NCI-H226 (cell line): Measurements from ENCODE around the gene TSPAN9.

Source experiments
- DNase-seq: peaks from one replicate; pipeline ENCODE4 v3.0.0-alpha.2; 2015

TSPAN9 gene

DNA sequence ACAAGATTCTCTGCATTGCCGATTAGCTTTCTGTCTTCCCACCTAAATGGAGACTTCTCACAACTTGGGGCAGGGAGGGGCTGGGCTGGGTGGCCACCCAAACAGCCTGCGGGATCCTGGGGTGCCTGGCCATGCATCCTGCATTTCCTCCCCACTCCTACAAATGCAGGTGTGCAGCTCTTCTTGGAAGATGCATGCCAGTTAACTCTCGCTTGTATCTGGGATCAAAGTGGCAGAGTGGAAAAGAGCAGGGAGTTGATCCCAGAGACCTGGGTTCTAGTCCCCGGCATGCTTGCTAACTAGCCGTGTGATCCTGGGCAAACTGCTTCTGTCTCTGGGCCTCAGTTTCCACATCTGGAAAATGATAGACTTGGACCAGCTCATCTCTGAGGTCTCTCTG, 136.6 kb downstream of the TSPAN9 start:
- DNase-seq, result no peak

DNA sequence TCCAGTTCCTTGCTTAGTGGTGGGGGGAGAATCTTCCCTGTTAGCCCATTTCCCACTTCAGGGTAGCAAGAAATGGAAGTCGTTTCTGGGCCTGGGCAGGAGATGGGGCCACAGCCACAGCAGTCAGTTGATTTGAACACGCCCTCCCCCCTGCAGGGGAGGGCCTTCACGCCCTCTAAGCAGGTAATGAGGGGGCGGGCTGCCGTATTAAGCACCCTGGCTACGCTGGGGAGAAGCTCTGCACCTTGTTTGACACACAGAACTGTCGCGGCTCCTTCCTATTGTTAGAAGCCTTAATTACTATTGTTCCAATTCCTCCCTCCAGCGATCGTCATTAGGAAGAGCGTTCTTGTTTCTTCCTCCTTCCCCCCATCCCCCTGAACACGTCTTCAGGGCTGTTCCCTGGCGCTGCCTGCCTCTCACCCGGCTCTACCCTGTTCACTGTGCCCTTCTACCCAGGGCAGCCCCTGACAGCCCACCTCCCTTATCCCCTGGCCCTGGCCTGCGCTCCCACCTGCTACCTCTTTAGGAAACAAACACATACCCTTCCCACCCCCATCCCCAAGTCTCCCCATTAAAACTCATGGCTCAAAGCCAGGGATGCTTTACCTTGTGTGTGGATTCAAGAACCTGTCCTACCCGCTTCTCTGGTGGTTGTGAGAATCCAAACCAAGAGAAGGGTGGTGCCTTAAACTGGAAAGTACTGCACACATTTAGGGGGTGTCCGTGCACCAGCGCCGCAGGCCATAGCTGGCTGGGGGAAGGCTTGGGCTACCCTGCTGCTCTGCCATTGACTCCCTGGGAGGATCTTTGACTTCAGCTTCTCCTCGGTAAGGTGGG, 137.6 kb downstream of the TSPAN9 start:
- DNase-seq, result no peak

DNA sequence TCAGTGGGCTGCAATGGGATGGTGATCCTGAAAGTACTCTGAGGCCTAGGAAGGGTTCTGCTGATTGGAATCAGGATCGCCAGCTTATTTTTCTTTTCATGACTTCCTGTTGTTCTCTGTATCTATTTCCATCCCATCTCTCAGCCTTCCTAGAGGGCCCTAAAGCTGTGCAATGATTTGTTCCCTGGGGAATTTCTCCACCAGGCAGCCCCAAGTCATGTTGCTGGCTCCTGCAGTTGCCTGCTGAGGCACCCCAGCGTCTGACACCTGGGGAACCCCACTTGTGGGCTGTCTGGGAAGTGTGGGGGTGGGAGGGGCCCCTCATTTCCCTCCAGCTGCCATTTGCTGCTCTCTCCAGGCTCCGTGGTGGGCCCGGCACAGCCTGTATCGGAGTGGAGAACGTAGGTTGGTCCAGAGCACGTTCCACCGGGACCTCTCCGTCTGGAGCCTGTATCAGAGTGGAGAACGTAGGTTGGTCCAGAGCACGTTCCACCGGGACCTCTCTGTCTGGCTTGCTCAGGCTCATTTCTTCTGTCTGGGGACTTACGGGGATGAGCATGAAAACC, 138.3 kb downstream of the TSPAN9 start:
- DNase-seq, result no peak

DNA sequence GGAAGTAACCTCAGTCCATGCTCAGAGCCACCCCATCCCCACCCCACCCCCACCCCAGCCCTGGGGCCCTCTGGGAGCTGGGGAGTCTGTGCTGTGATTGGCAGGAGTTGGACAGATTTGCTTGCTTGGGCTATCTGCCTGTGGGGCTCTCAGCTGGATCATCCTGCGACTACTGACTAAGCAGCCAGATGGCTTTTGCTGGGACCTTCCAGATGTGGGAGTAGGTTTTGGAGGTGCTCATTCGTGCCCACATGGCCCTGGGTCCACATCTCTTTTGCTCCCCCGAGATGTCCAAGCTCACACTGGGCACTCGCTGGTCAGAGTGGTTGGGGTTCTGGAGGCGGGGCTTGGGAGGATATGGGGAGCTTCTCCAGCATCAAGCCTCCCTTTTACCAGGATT, 138.9 kb downstream of the TSPAN9 start:
- no peak for DNase-seq

DNA sequence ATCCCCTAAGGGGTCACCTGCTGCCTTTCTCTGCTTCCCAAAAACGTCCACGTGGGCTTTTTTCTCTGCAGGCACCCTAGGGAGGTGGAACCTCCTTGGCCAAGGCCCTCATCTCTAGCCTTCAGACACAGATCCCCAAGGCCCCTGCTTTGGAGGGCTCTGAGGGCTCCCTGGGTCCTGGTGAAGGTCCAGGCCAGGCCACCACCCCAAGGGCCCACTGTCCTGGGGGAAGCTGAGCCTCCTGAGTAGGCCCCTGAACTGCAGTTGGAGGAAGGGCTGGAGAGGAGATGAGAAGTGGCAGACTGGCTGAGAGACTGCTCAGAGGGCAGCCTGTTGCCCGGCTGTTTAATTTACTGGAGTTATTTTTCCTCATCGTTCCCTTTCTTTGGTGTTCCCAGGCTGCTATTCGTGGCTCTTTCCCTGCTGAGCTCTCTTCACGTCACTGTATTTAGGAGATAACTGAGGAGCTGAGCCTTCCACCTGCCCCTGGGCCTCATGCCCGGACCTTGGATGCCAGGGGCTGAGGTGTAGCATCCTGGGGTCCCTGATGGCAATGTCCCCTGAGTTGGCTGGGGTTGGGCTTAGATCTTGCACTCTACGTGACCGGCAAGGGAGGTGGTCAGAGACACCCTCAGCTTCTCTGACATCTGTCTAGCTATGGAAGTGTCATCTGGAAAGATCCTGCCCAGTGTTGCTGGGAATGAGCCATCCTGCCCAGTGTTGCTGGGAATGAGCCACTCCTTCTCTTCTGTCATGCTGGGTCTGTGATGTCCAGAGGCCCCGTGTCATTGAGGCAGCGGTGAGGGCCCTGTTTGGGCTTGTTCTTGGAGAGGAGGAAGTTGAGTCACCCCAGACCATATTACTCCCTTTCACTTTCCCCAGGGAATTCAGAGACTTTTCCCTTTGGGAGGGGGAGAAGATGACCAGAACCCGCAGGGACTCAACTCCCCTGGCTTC, 139.8 kb downstream of the TSPAN9 start:
- peak; percentile 57 for DNase-seq

DNA sequence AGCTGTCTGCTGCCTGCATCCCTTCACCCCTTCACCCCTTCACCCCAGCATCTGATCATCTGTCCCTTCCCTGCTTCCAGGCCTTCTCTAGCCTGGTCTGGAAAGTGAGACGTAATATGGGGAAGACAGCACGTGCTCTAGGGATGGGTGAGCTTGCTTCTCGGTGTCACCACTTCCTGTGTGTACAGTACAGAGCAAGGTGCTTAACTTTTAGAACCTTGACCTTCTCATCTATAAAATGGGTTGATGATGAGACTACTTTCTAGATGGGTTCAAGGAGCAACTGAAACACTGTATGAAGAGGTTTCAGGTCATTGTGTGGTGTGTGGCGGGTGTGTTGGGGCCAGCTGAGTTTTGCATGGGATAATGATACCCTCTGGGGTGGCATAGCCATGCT, 140.5 kb downstream of the TSPAN9 start:
- DNase-seq, result no peak

DNA sequence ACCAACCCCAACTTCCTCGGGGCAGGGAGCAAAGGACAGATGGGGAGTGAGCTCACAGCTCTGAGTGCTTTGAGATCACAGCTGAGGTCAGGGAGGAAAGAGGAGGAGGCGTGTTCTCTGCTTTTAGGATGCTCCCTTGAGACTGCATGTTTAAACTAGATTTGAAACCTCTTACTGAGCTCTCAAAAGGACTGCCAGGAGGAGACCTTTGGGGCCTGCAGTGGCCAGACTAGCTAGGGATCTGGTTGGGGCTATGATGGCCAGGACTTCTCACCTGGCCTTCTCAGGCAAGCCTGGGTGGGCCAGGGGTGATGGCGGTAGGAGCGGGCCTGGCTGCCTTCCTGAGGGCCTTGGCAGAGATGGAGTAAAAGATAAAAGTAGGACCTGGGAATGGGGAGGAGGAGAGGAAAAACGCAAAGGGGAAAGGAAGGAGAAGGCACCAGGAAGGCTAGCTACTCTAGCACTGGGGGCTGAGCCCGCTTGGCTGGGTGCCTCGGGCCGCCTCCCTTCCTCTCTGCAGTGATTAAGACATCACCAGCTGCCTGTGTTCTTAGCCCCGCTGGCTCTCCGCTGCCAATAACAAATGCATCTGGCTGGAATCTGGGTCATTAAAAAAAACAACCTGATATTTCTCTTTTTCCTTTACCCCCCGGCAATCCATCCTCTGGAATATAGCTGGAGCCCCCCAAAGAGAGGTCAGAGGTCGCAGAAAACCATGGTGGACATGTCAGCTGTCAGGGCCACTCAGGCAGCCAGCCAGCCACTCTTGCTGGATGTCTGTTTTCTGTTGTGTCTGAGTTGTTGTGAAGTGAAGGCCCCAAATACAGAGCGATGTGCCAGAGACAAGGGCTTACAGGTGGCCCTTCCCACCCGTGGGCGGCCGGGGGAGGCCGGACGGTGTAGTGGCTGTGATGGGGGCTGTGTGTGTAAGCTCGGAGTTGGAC, 141.3 kb downstream of the TSPAN9 start:
- peak; percentile 72 for DNase-seq

DNA sequence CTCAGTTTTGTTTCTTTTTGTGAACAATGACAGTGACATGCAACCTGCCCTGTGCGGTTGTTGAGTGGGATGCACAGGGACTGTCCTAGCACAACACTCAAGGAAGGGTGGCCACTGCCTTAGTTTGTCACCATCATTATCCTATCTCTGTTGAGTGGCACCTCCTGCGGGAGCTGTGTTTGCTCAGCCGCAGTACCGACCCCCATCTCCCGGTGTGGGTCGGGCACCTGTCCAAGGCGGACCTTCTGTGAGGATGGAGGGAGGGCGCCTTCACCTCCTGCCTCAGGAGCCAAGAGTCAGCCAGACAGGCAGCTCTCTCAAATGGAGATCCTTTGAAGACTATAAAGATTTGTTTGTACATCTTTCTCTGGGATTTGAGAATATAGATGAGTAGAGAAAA, 142.1 kb downstream of the TSPAN9 start:
- DNase-seq, result no peak

DNA sequence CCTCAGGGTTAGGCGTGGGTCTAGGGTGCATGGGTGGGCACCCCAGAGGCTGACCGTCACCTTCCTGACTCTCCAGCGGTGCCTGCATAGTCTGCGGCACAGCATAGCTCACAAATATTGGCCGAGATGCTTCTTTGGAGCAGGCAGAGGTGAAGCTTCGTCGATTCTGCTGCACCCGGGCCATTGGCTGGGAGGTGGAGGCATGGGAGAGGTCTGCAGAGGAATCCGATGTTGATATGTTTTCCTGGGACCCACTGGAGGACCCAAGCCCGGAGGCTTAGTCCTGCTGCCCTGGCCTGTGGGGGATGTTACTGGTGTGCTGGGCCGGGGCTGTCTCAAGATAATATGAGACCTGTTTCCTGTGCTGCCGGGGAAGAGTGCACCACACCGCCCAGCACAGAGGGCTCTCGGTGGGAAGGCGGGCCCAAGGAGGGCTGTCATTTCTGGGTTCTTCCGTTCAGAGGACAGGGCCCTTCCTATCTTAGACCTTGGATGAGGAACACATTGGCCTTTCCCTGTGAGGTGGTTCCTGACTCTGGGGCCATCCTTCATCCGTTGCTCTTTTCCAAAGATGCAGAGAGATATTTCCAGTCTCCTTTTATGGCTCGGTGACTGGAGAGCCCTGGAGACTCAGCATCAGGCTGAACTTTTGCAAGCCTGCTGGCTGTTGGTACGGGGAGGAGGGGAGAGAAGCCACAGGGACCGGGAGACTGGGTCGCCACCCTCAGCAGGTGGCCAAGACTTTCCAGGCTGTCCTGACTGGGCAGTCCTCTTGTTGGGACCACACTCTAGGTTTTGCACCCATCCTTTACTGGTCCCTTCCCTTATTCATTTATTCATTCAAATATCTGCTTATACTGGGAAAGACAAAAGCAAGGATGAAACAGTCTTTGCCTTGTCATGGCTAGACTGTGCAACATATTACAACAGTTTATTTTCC, 143.5 kb downstream of the TSPAN9 start:
- no peak for DNase-seq

DNA sequence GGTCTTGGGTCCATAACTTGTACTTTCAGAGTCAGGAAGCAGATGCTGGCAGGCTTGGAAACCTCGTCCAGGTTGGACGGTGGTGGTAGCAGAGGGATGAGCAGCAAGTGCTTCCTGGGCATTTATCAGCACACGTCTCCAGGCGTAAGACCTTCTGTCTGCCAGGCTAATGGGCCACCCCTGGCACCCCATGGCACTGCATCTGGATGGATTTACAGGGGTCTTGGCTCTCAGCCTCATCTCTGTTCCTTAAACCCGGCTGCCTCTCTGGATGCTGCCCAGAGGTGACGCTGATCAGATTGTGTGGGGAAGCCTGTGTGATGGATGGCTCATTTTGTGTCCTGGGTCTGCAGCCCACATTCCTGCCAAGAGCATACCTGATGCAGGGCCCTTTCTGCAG, 145.1 kb downstream of the TSPAN9 start:
- DNase-seq, result no peak

DNA sequence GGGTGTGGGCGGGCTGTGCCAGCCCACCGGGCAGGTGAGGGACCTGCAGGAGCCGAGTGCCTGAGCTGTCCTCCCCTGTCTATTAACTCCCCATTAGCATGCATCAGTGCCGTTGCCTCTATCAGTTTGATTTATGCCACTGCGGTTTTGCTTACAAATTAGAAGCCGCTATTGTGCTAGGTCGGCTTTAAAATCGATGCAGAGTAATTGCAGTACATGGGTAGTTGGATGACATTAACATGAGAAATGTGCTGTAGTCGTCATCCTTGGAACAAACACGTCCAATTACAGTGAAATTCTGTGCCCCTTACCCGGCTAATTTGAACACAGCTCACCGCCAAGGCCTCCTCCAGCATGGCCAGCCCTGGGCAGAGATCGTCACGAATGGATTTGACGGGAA, 145.8 kb downstream of the TSPAN9 start:
- no peak for DNase-seq

DNA sequence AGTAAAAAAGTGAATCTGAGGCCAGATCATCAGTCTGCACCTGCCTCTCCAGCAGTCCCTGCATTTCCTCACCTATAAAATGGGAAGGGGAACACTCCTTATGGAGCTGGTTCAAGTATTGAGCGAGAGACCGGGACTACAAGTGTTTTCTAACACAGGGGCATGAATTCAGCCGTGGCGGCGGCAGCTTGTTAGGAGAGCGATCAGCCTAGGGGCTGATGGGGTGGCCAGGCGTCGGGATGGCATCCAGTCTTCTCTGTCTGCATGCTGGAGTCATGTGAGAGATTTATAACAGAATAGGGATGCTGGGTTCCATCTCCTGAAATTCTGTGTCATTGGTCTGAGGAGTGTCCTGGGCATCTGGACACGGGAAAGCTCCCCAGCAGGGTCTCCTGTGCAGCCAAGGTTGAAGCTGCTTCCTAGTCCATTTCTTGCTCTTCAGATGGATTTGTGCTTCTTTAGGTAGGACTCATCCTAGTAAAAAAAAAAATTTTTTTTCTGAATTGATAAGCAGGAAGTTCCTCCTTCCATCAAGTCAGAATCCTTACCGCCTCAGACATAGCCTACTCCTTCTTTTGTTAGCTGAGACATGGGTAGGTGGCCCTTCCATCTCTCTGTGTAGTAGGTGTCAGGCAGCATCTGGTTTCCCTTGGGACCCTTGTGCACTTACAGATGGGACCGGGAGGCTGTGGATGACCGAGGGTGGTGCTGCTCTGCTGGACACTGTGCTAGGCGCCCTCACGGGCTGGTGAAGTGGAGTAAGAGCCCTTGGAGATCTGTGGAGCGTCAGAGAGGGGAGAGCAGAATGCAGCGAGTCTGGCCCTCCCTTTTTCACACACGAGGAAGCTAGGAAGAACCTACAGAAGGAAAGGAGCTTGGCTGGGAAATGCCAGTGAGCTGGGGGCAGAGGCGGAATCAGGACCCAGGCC, 146.7 kb downstream of the TSPAN9 start:
- no peak for DNase-seq

DNA sequence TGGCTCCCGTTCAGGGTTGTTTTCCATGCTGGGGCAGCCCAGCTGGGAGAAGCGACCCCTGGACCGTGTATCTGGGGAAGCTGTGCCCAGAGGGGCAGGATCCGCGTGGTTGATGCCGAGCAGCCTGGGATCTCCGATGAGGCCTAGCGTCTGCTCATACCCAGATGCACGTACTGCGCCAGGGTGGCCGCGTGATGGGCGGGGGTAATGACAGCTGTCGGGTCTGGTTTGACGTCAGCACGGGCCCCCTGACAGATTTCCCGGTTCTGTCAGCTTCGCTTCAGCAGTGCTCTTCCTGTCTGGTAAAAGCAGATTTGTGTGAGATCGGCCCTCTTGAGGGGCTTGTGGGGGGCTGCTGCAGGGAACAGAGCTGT, 147.3 kb downstream of the TSPAN9 start:
- DNase-seq, result no peak

DNA sequence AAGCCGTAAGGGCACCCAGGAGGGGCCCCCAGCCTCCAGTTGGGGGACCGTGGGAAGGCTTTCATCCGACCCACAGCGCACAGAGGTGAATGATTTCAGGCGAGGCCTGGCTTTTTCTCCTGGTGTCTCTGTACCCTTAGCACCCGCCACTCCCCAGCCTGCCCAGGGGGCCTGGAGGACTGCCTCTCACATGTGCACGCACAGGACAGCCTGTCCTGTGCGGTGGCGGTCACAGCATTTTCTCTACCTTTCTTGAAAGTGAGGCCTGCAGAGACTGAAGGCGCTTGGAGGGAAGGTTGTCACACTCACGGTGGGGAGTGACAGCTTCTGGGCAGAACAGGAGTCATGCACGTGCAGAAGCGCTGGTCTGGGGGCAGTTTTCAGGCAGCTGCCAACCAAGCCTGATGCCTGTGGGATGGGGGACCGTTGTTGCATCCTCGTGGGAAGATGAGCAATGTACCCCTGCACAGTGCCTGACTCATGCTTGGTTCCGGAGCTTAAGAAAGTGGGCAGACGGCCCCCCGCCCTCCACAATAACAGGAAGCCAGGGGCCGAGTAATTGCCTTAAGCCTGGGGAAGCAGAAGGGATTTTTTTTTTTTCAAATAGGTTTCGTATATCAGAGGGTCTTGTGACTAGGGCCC, 148.1 kb downstream of the TSPAN9 start:
- no peak for DNase-seq

DNA sequence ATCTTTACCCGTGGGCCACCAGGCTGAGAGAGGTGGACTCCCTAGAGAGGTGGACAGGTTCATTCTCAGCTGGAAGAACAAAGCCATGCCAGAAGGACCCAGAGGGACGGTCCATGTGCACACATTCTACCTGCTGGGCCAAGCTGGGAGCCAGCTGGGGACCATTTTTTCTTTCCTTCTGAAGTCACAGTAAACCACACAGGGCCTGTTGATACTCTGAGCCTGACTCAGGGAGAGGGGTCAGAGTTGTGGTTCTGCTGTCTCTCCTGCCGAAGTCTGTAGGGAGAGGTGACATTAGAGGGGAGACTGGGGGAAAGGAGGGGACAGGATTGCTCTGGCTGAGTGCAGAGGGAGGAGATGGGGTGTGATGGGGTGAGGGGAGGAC, 148.6 kb downstream of the TSPAN9 start:
- no peak for DNase-seq

DNA sequence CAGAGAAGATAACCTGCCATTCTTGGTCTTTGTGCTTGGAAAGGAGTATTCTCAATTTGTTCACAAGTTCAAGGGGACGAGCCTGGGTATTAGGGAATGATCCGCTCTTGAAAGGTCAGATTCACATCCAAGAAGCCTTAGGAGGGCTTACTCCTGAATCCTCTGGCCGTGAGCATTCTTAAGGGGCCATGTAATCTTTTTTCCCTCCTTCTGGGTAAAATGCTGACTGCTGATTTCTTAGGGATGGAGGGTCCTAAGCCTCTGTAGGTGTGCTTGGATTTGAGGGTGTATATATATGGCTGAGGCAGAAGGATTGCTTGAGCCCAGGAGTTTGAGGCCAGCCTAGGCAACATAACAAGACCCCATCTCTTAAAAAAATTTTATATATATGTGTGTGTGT, 149.1 kb downstream of the TSPAN9 start:
- DNase-seq, result no peak

DNA sequence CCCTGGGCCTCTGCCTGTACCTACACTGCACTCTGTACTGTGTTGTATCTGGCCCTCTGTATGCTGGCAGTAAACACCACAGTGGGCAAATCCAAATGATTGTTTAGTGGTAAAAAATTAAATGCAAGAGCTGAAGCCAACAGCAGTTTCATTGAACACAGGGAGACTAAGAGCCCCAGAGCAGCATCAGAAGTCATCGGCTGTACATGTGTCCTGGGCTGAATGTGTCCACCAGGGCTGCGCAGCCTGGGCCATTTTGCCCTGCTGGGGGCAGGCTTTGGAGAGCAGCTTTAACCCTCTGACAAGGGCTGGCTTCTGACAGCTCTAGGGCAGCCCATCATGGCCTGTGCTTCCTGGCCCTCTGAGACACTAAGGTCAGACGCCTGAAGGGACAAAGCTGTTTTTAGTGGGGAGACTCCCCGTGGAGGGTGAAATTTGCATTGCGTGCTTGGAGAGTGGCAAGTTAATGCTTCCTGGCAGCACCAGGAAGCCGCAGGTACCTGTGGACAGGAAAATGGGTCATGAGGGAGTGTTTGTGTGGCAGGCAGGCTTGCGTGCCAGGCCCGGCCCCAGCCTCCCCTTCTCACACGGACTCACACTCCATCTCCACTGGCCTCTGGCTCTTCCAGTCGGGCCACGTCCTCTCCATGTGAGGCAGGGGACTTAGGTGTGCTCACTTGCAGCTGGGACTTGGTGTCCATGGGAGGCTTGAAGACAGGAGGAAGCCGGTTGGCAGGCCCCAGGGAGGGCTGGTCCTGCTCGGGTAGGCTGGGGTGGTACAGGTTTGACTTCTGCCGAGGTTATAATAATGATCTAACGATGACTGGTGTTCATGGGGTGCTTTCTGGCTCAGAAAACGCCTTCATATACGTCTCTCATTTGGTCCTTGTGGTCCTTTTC, 150.1 kb downstream of the TSPAN9 start:
- DNase-seq, result no peak

DNA sequence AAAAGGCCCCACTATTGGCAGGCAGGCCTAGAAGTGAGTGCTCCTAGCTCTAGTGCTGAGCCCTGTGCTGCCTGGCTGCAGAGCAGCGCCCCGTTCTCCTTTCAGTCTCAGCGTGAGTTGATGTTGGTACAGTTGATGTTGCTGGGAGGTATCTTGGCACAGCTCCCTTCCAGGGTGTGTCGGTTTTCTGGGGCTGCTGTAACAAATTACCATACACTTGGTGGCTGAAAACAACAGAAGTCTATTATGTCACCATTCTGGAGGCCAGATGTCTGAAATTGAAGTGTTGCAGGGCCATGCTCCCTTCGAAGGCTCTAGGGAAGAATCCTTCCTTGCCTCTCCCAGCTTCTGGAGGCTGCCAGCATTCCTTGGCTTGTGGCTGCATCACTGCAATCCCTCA, 151.4 kb downstream of the TSPAN9 start:
- DNase-seq, result no peak

DNA sequence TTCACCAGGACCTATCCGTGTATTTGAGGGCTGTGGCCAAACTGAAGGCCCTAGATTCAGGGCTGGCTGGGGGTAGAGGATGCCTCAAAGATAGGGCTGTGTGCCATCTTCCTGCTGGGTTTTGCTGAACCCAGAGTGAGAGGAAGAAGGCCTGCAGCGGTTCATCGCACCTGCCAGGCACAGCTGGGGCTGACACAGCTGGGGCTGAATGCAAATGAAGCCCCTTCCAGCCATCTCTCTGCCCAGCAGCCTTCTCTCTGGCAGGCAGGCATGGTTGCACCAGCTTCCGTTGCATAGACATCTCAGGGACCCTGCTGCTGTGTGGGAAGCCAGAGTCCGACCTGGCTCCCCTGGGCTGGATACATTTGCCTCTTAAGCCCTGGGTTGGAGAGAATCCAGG, 152.4 kb downstream of the TSPAN9 start:
- DNase-seq, result no peak
